HepG2 (cell line): ENCODE data around the gene SEC16A.

ENCODE experiments used
- ARID2 ChIP-seq: sonication (generic); formaldehyde crosslinking; IDR thresholded peaks from 2 replicates; pipeline ENCODE4 v1.8.1; 2022; ENCODE audit warnings: mild to moderate bottlenecking, missing genetic modification reagents, borderline replicate concordance
- CENPBD1 ChIP-seq: sonication (generic); formaldehyde crosslinking; IDR thresholded peaks from 2 replicates; pipeline ENCODE4 v1.8.0; 2022; ENCODE audit warnings: missing genetic modification reagents, low read depth, mild to moderate bottlenecking, borderline replicate concordance
- EZH2 ChIP-seq: conservative IDR thresholded peaks from 2 replicates; pipeline ENCODE4 v1.6.1; 2012; ENCODE audit warnings: mild to moderate bottlenecking, low read depth, low read length, moderate library complexity
- FIP1L1 ChIP-seq: fragments of 200-400 bp; formaldehyde crosslinking; IDR thresholded peaks from 2 replicates; pipeline ENCODE4 v1.6.1; 2018; ENCODE audit warnings: low read depth, mild to moderate bottlenecking, low read length, moderate library complexity, borderline replicate concordance; ENCODE audit not compliant: insufficient read depth
- MTF1 ChIP-seq: sonication (generic); formaldehyde crosslinking; IDR thresholded peaks from 2 replicates; pipeline ENCODE4 v1.5.0; 2020; ENCODE audit warnings: missing genetic modification reagents
- MXI1 ChIP-seq: IDR thresholded peaks from 3 replicates; pipeline ENCODE4 v1.6.1; 2012; ENCODE audit warnings: low read depth, low read length, inconsistent platforms, borderline replicate concordance
- RNF2 ChIP-seq: fragments of 450-650 bp; conservative IDR thresholded peaks from 2 replicates; pipeline ENCODE4 v1.6.1; 2016; ENCODE audit warnings: low read depth
- SMAD1 ChIP-seq: sonication (generic); formaldehyde crosslinking; IDR thresholded peaks from 2 replicates; pipeline ENCODE4 v1.4.0; 2020; ENCODE audit warnings: missing genetic modification reagents, low read depth, mild to moderate bottlenecking, borderline replicate concordance
- TCF7L2 ChIP-seq: IDR thresholded peaks from 2 replicates; pipeline ENCODE4 v1.6.1; 2011; ENCODE audit warnings: mild to moderate bottlenecking, low read depth, low read length, moderate library complexity
- ZNF10 ChIP-seq: sonication (generic); formaldehyde crosslinking; IDR thresholded peaks from 2 replicates; pipeline ENCODE4 v1.4.0; 2020; ENCODE audit warnings: mild to moderate bottlenecking, low read depth, missing genetic modification reagents, borderline replicate concordance
- ZNF451 ChIP-seq: sonication (generic); formaldehyde crosslinking; IDR thresholded peaks from 2 replicates; pipeline ENCODE4 v1.5.0; 2020; ENCODE audit warnings: mild to moderate bottlenecking, missing genetic modification reagents
- ZNF614 ChIP-seq: IDR thresholded peaks from 2 replicates; pipeline ENCODE4 v1.6.1; 2018; ENCODE audit warnings: missing biosample characterization, missing genetic modification reagents, inconsistent platforms, borderline replicate concordance
- ZNF629 ChIP-seq: sonication (generic); formaldehyde crosslinking; conservative IDR thresholded peaks from 2 replicates; pipeline ENCODE4 v1.5.0; 2020; ENCODE audit warnings: missing genetic modification reagents
- TF ChIP-seq, protein P1 (sequence below), 2 experiments: sonication (generic) in 1 of 2; formaldehyde crosslinking in 1 of 2; IDR thresholded peaks; 2 replicates each; pipeline versions ENCODE4 v1.5.1 to v1.6.1; 2011 to 2020; ENCODE audit warnings: borderline replicate concordance in 1 of 2, low read depth in 1 of 2, low read length in 1 of 2, mild to moderate bottlenecking in 1 of 2, missing genetic modification reagents in 1 of 2, moderate library complexity in 1 of 2

- TF ChIP-seq ZNF10 (CRISPR knock-in tag) (no peak), ZNF614 (CRISPR knock-in tag) (no peak), FIP1L1 (no peak), ZNF629 (CRISPR knock-in tag) (no peak), ARID2 (CRISPR knock-in tag) (no peak), MXI1 (no peak), RNF2 (no peak), ZNF451 (CRISPR knock-in tag) (no peak), SMAD1 (no peak), CENPBD1 (no peak), TCF7L2 (no peak), MTF1 (no peak), EZH2 (no peak)
- TF ChIP-seq, protein P1, sequence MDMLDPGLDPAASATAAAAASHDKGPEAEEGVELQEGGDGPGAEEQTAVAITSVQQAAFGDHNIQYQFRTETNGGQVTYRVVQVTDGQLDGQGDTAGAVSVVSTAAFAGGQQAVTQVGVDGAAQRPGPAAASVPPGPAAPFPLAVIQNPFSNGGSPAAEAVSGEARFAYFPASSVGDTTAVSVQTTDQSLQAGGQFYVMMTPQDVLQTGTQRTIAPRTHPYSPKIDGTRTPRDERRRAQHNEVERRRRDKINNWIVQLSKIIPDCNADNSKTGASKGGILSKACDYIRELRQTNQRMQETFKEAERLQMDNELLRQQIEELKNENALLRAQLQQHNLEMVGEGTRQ (IDR thresholded peaks at IDR 0.05; ENCODE audit: low read depth, low read length), result no peak
- TF ChIP-seq, protein P1 (CRISPR knock-in tag; IDR thresholded peaks at IDR 0.05; ENCODE audit: borderline replicate concordance), result no peak
These were observed 89.3 kb downstream of the SEC16A start for GRCh38 chr9:136393531-136393930.
